H1 (cell line): ENCODE results near the gene ERVFRD-1. TPM values are rescaled to one million over a fixed set of nuclear protein-coding genes. Genes with fewer than 3 reads are reported as not detected.

Source experiments
- CTCF ChIA-PET: fragments of 300-600 bp; sonication (Branson Sonifier 250); formaldehyde crosslinking; loops from one replicate; lab custom pipeline; 2021; ENCODE audit not compliant: partially characterized antibody; lab: Charles Lee
- POLR2A ChIA-PET: fragments of 300-600 bp; sonication (Branson Sonifier 250); formaldehyde crosslinking; loops from one replicate; lab custom pipeline; 2021; ENCODE audit warnings: inconsistent platforms; ENCODE audit not compliant: partially characterized antibody; lab: Charles Lee
- DNase-seq, 2 experiments: peaks; one replicate each; pipeline versions ENCODE4 v3.0.0 to v3.0.0-alpha.2; 2010 to 2022; ENCODE audit warnings: low spot score in 2 of 2, low read depth in 1 of 2, mixed read lengths in 1 of 2
- FAIRE-seq: peaks from 2 replicates; lab custom pipeline; 2011; peaks lifted over from hg19 to GRCh38; lab: Jason Lieb, UNC
- H2AFZ ChIP-seq: 2 replicates; pipeline ENCODE4 v1.8.1; 2012; ENCODE audit warnings: low read length, inconsistent platforms
- H2AK5ac ChIP-seq: 2 replicates; pipeline ENCODE4 v1.6.1; 2013; ENCODE audit warnings: low read depth, low read length
- H2BK120ac ChIP-seq: replicated peaks from 2 replicates; pipeline ENCODE3; 2013; ENCODE audit warnings: low read depth, low read length, inconsistent platforms
- H2BK12ac ChIP-seq: 2 replicates; pipeline ENCODE4 v1.6.1; 2013; ENCODE audit warnings: low read depth, low read length
- H2BK15ac ChIP-seq: 2 replicates; pipeline ENCODE4 v1.6.1; 2013; ENCODE audit warnings: low read length
- H2BK20ac ChIP-seq: 2 replicates; pipeline ENCODE4 v1.6.1; 2013; ENCODE audit warnings: low read length
- H2BK5ac ChIP-seq: 2 replicates; pipeline ENCODE4 v1.6.1; 2013; ENCODE audit warnings: low read depth, low read length
- H3K14ac ChIP-seq: 2 replicates; pipeline ENCODE4 v1.6.1; 2013; ENCODE audit warnings: inconsistent platforms; ENCODE audit not compliant: insufficient read length
- H3K18ac ChIP-seq: 2 replicates; pipeline ENCODE4 v1.6.1; 2013; ENCODE audit warnings: low read length; ENCODE audit errors: extremely low read depth
- H3K23ac ChIP-seq: 2 replicates; pipeline ENCODE4 v1.6.1; 2013; ENCODE audit warnings: inconsistent platforms; ENCODE audit not compliant: insufficient read length
- H3K23me2 ChIP-seq: 2 replicates; pipeline ENCODE4 v1.6.1; 2013; ENCODE audit warnings: low read depth, low read length
- H3K27ac ChIP-seq: 2 replicates; pipeline ENCODE4 v1.6.1; 2011; ENCODE audit warnings: low read depth, low read length, inconsistent platforms
- H3K27me3 ChIP-seq, 4 experiments: replicated peaks in 1 of 4; 1 replicate in 1 of 4; 2 replicates in 3 of 4; pipeline versions ENCODE4 v1.6.1 to v1.8.1; 2011 to 2013; ENCODE audit warnings: low read length in 3 of 4, mild to moderate bottlenecking in 3 of 4, inconsistent platforms in 2 of 4, mixed read lengths in 2 of 4, moderate library complexity in 1 of 4; ENCODE audit not compliant: control insufficient read depth in 3 of 4, insufficient read depth in 3 of 4; ENCODE audit errors: extremely low read depth in 1 of 4
- H3K36me3 ChIP-seq, 4 experiments: 2 replicates each; pipeline versions ENCODE4 v1.6.1 to v1.8.1; 2011 to 2013; ENCODE audit warnings: mild to moderate bottlenecking in 4 of 4, low read length in 3 of 4, moderate library complexity in 2 of 4, control low read depth in 1 of 4, inconsistent platforms in 1 of 4; ENCODE audit not compliant: insufficient read depth in 4 of 4, control insufficient read depth in 2 of 4
- H3K4ac ChIP-seq: replicated peaks from 2 replicates; pipeline ENCODE3; 2013; ENCODE audit warnings: low read length, low read depth, mixed read lengths, inconsistent platforms; ENCODE audit not compliant: insufficient read length
- H3K4me1 ChIP-seq, 4 experiments: replicated peaks in 1 of 4; 1 replicate in 1 of 4; 2 replicates in 3 of 4; pipeline versions ENCODE4 v1.6.1 to v1.8.1; 2011 to 2013; ENCODE audit warnings: low read length in 3 of 4, inconsistent platforms in 2 of 4, mixed read lengths in 1 of 4; ENCODE audit not compliant: insufficient read depth in 4 of 4, control insufficient read depth in 3 of 4
- H3K4me2 ChIP-seq, 2 experiments: 2 replicates each; pipeline versions ENCODE4 v1.6.1 to v1.8.1; 2011 to 2013; ENCODE audit warnings: low read depth in 2 of 2, low read length in 2 of 2, control low read depth in 1 of 2, inconsistent platforms in 1 of 2, mild to moderate bottlenecking in 1 of 2; ENCODE audit not compliant: insufficient read depth in 1 of 2
- H3K4me3 ChIP-seq, 4 experiments: fragments of 200-600, 300-600 bp in 1 of 4; sonication (generic), shearing (Covaris generic), sonication (Bioruptor Twin) in 1 of 4; 2 replicates each; pipeline versions ENCODE4 v1.5.1 to v1.8.1; 2011 to 2016; ENCODE audit warnings: low read length in 4 of 4, low read depth in 3 of 4, control low read depth in 2 of 4, inconsistent platforms in 2 of 4, mild to moderate bottlenecking in 2 of 4, mixed read lengths in 1 of 4, moderate library complexity in 1 of 4; ENCODE audit not compliant: insufficient read depth in 2 of 4; ENCODE audit errors: extremely low read depth in 1 of 4
- H3K56ac ChIP-seq: replicated peaks from 2 replicates; pipeline ENCODE3; 2013; ENCODE audit warnings: low read depth, mild to moderate bottlenecking, mixed read lengths, low read length, inconsistent platforms; ENCODE audit not compliant: insufficient read length
- H3K79me1 ChIP-seq: 2 replicates; pipeline ENCODE4 v1.6.1; 2013; ENCODE audit warnings: low read depth, low read length, control low read depth
- H3K79me2 ChIP-seq, 2 experiments: 2 replicates each; pipeline versions ENCODE4 v1.6.1 to v1.8.1; 2012 to 2013; ENCODE audit warnings: low read length in 2 of 2, mild to moderate bottlenecking in 2 of 2, inconsistent platforms in 1 of 2; ENCODE audit not compliant: insufficient read depth in 2 of 2, control insufficient read depth in 1 of 2
- H3K9ac ChIP-seq, 4 experiments: replicated peaks in 1 of 4; 1 replicate in 1 of 4; 2 replicates in 3 of 4; pipeline versions ENCODE4 v1.6.1 to v1.8.1; 2011 to 2013; ENCODE audit warnings: low read depth in 3 of 4, low read length in 3 of 4, control low read depth in 2 of 4, mild to moderate bottlenecking in 2 of 4, moderate library complexity in 2 of 4, inconsistent platforms in 1 of 4; ENCODE audit errors: extremely low read depth in 1 of 4
- H3K9me3 ChIP-seq, 2 experiments: 2 replicates each; pipeline versions ENCODE4 v1.6.1 to v1.8.1; 2012 to 2013; ENCODE audit warnings: mild to moderate bottlenecking in 2 of 2, moderate library complexity in 2 of 2, control low read depth in 1 of 2, inconsistent platforms in 1 of 2, low read depth in 1 of 2, low read length in 1 of 2, mixed read lengths in 1 of 2; ENCODE audit not compliant: insufficient read depth in 2 of 2
- H4K20me1 ChIP-seq, 2 experiments: replicated peaks in 1 of 2; 2 replicates each; pipeline versions ENCODE3 to v1.8.1; 2011 to 2013; ENCODE audit warnings: inconsistent platforms in 2 of 2, low read length in 2 of 2, mild to moderate bottlenecking in 1 of 2; ENCODE audit not compliant: insufficient read depth in 2 of 2, control insufficient read depth in 1 of 2
- H4K5ac ChIP-seq: 2 replicates; pipeline ENCODE4 v1.6.1; 2013; ENCODE audit warnings: low read length, low read depth, mixed read lengths, inconsistent platforms; ENCODE audit not compliant: insufficient read length
- H4K8ac ChIP-seq: 2 replicates; pipeline ENCODE4 v1.8.0; 2013; ENCODE audit warnings: mild to moderate bottlenecking, moderate library complexity, low read length, inconsistent platforms; ENCODE audit not compliant: insufficient read depth; ENCODE audit errors: extremely low read depth
- H4K91ac ChIP-seq: replicated peaks from 2 replicates; pipeline ENCODE3; 2013; ENCODE audit warnings: low read length, mixed read lengths, inconsistent platforms; ENCODE audit not compliant: insufficient read length
- CTBP2 ChIP-seq: IDR thresholded peaks from 2 replicates; pipeline ENCODE4 v1.7.0; 2011; ENCODE audit warnings: borderline replicate concordance, mild to moderate bottlenecking, moderate library complexity, mixed read lengths, low read length; ENCODE audit not compliant: insufficient read depth, insufficient read length
- JUN ChIP-seq: IDR thresholded peaks from 2 replicates; pipeline ENCODE4 v1.6.1; 2011; ENCODE audit warnings: low read depth, mild to moderate bottlenecking, improper control_type of control experiment, low read length
- JUND ChIP-seq: IDR thresholded peaks from 2 replicates; pipeline ENCODE4 v1.6.1; 2011; ENCODE audit warnings: mild to moderate bottlenecking, improper control_type of control experiment, low read length
- POU5F1 ChIP-seq: IDR thresholded peaks from 2 replicates; pipeline ENCODE4 v1.6.1; 2011; ENCODE audit warnings: low read depth, mild to moderate bottlenecking, low read length, moderate library complexity
- SP1 ChIP-seq: IDR thresholded peaks from 2 replicates; pipeline ENCODE4 v1.6.1; 2011; ENCODE audit warnings: low read depth, low read length
- SP4 ChIP-seq: IDR thresholded peaks from 2 replicates; pipeline ENCODE4 v1.6.1; 2012; ENCODE audit warnings: low read length, inconsistent platforms
- WGBS, 2 experiments: shearing (Covaris generic) in 1 of 2; methylation state at CpG; one replicate each; pipeline versions ENCODE4 v1.1.6 to v1.1.7; 2013 to 2015; ENCODE audit warnings: low lambda C conversion rate in 2 of 2, mixed read lengths in 2 of 2, inconsistent platforms in 1 of 2, low coverage in 1 of 2, missing lambda C conversion rate in 1 of 2; ENCODE audit not compliant: insufficient replicate concordance in 2 of 2, insufficient coverage in 1 of 2, insufficient read length in 1 of 2; ENCODE audit errors: extremely low coverage in 1 of 2, missing lambda C conversion rate in 1 of 2; 5-methylcytosine and 5-hydroxymethylcytosine counted together
- polyA plus RNA-seq, 7 experiments: library from polyadenylated mRNA; depleted of rRNA in 3 of 7; stranded (reverse) in 5 of 7; unstranded in 2 of 7; fragments of >200 nt in 5 of 7; fragments of 200-250 nt in 2 of 7; gene quantifications; 1 replicate in 5 of 7; 2 replicates in 1 of 7; 4 replicates in 1 of 7; pipeline versions ENCODE4 v1.2.1 to v1.2.3, GENCODE V29; 2011 to 2013; ENCODE audit warnings: missing spikeins in 2 of 7, mixed read lengths in 2 of 7
- total RNA-seq: library from RNA; stranded (reverse); fragmentation: NEBNext Ultra II Directional; extraction: Animal tissue kit (Norgen Biotek cat#: 25700); gene quantifications from 2 replicates; pipeline ENCODE4 v1.2.1, GENCODE V29; 2021
- TF ChIP-seq, protein P1 (sequence below): IDR thresholded peaks from 2 replicates; pipeline ENCODE4 v1.6.1; 2012; ENCODE audit warnings: inconsistent platforms

Gene ERVFRD-1
- total and polyA plus RNA-seq, 2 of the 8 experiments (the other 6 are each of a cell fraction or from before 2014, with no cell fraction given): not detected

DNA sequence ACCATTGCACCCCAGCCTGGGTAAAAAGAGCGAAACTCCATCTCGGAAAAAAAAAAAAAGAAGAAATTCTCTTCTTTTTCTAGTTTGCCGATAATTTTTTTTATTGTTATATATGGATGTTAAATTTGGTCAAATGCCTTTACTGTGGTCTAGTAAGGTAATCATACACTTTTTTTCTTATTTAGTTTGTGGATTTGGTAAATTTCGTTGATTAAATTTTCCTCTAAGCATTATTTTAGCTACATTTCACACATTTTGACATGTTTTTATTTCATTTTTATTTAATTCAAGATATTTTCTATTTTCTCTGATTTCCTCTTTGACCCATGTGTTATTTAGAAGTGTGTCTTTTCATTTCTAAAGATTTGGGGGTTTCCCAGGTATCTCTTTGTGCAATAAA, 49.4 kb downstream of the ERVFRD-1 start:
- no peaks in the 10 kb centered on the region for H3K23me2 ChIP-seq
- H3K27me3 ChIP-seq: no peaks in the 10 kb centered on the region
- POLR2A ChIA-PET: interaction anchor here (0.6 to 0.7 kb wide), 2 partner anchors 110 to 816 kb away, joined by 3 to 5 read pairs; no protein-coding TSS in a partner anchor
- H3K79me2 ChIP-seq: no peaks in the 10 kb centered on the region
- no peak overlapping the region for H2AFZ ChIP-seq
- no peak for TF ChIP-seq JUN
- no peak for TF ChIP-seq CTBP2
- no peak for TF ChIP-seq SP4
- TF ChIP-seq SP1: no peak
- TF ChIP-seq, protein P1, sequence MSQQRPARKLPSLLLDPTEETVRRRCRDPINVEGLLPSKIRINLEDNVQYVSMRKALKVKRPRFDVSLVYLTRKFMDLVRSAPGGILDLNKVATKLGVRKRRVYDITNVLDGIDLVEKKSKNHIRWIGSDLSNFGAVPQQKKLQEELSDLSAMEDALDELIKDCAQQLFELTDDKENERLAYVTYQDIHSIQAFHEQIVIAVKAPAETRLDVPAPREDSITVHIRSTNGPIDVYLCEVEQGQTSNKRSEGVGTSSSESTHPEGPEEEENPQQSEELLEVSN: no peak
- no peak for TF ChIP-seq POU5F1
- TF ChIP-seq JUND: no peak
- TF ChIP-seq, all 59 proteins: peak for 0
- 96% methylated on average over 4 of the region's 4 CpGs; no CpG with 5 or more reads in 1 of the 2 experiments for WGBS, 2 experiments
- Histone ChIP-seq H4K8ac (no peak overlapping the region), H4K5ac (no peak overlapping the region), H3K4me1 (no peaks in the 10 kb centered on the region), H2BK20ac (no peak overlapping the region), H3K27ac (no peak overlapping the region), H3K18ac (no peak overlapping the region), H3K4ac (no peak overlapping the region), H4K20me1 (no peaks in the 10 kb centered on the region), H3K56ac (no peak overlapping the region), H3K4me2 (no peak overlapping the region), H2BK5ac (no peak overlapping the region), H3K4me3 (no peak overlapping the region), H3K36me3 (no peaks in the 10 kb centered on the region), H2BK120ac (no peak overlapping the region), H2AK5ac (no peak overlapping the region), H3K9ac (no peak overlapping the region), H3K23ac (no peak overlapping the region), H2BK15ac (no peak overlapping the region), H3K79me1 (no peaks in the 10 kb centered on the region), H4K91ac (no peak overlapping the region), H2BK12ac (no peak overlapping the region), H3K14ac (no peak overlapping the region), H3K9me3 (no peaks in the 10 kb centered on the region)
- CTCF ChIA-PET: interaction anchor here (0.9 to 2.9 kb wide), 3 partner anchors 16 to 107 kb away, joined by 3 to 9 read pairs (median 8); no protein-coding TSS in a partner anchor
- FAIRE-seq (no peak), DNase-seq (no peak)
